ENCODE measurements around the gene LTK.

LTK gene

GRCh38 chr15:41530363-41530956 is 16.8 kb upstream of the LTK start:
- no peak for DNase-seq (ENCODE audit: low spot score)

GRCh38 chr15:41523097-41523496 is 9.5 kb upstream of the LTK start:
- no peak for DNase-seq (ENCODE audit: low spot score)

GRCh38 chr15:41521614-41522013 is 8.0 kb upstream of the LTK start:
- no peak for DNase-seq (ENCODE audit: low spot score)

GRCh38 chr15:41520636-41521035 is 7.0 kb upstream of the LTK start:
- DNase-seq (ENCODE audit: low spot score) = no peak

GRCh38 chr15:41517895-41518449 is 4.3 kb upstream of the LTK start:
- no peak for DNase-seq (ENCODE audit: low spot score)

GRCh38 chr15:41512940-41513505 is 604 bp downstream of the LTK start:
- no peak for DNase-seq (ENCODE audit: low spot score)

DNA sequence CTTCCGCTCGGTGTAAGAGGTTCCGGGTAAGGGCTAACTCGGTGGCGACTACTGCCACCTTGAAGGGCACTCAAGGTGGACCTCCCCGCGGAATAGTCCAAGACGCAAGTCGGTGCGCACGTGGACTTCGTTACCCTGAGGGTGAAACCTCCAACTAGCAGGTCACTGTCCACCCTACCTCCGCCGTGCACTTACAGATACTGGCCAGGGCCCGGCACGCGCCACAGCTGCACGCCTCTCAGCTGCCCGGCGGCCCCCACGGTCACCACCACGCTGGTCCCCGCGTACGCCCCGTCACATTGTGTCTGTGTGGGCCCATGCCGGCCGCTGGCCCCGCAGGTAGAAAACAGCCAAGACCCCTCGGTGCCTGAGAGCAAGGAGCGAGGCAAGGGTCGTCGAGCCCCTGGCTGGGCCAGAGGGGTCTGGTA is 1.1 kb downstream of the LTK start:
- DNase-seq (ENCODE audit: low spot score) = no peak

GRCh38 chr15:41511899-41512369 is 1.7 kb downstream of the LTK start:
- DNase-seq (ENCODE audit: low spot score) = no peak

DNA sequence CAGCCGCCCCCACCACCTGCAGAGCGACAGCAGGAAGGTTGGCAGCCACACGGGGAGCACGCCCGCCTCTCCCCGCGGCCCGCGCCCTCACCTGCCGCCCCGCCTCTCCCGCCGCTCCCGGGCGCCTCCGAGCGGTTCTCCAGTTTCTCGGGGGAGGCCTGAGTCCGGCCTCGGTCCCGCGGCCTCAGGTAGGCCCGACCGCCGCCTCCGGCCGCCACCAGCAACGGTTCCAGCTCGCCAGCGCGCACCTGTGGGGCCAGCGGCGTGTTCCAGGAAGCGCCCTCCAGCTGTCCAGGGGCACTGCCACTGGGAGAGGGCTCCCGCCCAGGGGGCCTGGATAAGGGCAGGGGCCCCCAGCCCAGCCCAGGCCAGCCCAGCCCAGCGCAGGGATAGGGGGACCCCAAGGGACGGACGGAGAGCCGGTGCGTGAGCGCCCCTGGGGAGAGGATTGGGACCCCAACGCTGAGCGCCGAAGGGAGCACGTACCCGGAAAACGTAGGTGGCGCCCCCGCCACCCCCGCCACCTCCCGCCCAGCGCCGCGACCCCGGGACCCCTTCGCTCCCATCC is 2.2 kb downstream of the LTK start:
- peak; percentile 51 for DNase-seq (ENCODE audit: low spot score)

- DNase-seq (ENCODE audit: low spot score) = no peak
Observed at GRCh38 chr15:41510728-41511127, 2.9 kb downstream of the LTK start.

GRCh38 chr15:41507820-41508290 is 5.8 kb downstream of the LTK start:
- no peak for DNase-seq (ENCODE audit: low spot score)

GRCh38 chr15:41506796-41507341 is 6.8 kb downstream of the LTK start:
- DNase-seq (ENCODE audit: low spot score) = no peak

DNA sequence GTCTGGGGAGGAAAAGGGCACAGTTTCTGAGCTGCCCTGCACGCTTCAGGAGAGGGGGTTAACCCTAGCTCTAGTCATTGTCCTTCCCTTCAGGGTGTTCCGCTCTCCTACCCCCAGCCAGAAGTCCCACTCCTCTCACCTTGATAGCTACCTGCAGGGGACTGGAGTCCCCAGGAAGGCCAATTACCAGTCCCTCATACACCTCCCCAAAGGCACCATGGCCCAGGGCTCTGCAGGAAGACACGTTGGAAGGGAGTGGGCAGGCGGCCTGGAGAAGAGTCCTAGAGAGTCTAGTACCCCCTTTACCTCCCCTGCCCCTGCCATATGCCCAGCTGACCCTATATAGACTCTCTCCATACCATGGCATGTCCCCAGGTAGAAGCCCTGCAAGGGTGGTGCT is 7.9 kb downstream of the LTK start:
- DNase-seq (ENCODE audit: low spot score) = no peak

DNA sequence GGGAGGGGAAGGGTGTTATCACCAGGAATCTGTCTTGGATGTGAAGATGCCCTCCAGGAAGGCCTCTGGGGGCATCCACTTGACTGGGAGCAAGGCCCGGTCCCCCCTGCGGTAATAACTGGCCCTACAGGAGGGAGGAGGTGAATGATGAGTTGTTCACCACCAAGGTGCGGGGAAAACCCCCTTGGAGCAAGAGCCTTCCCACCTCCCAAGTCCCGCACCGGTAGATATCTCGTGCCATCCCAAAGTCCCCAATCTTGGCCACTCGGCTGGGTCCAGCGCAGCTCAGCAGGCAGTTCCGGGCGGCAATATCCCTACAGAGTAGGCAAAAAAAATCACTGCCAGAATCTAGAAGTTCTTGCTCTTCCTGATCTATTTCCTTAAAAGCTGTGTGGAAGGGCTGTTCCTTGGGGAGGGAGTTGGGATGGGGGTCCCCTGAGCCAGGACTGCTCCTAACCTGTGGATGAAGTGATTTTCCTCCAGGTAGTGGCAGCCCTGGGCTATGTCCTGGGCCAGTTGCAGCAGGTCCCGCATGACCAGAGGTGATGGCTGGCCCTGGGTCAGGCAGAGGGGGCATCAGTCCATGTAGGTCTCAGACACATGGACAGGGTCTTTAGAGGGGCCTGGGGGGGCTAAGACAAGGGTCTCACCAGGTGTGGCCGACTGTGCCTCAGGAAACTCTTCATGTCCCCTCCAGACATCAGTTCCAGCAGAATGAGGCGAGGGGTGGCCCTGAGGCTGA is 8.7 kb downstream of the LTK start:
- no peak for DNase-seq (ENCODE audit: low spot score)

DNA sequence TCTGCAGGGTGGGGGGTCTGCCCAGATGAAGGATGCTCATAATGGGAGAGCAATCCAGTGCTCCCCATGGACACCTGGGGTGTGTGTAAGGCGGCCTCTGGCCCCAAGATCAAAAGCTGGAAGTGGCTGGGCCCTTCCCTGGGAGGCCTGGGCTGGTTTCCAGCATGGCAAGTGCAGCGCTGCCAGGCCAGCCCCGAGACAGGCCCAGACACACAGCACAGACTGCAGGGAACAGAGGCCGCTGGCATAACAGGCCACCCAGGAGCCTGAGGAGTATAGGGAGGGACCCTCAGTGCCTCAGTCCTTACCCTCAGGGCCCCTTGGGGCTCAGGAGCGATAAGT is 10.0 kb downstream of the LTK start:
- no peak for DNase-seq (ENCODE audit: low spot score)

- no peak for DNase-seq (ENCODE audit: low spot score)
Observed at GRCh38 chr15:41502795-41503668, 10.6 kb downstream of the LTK start.

DNA sequence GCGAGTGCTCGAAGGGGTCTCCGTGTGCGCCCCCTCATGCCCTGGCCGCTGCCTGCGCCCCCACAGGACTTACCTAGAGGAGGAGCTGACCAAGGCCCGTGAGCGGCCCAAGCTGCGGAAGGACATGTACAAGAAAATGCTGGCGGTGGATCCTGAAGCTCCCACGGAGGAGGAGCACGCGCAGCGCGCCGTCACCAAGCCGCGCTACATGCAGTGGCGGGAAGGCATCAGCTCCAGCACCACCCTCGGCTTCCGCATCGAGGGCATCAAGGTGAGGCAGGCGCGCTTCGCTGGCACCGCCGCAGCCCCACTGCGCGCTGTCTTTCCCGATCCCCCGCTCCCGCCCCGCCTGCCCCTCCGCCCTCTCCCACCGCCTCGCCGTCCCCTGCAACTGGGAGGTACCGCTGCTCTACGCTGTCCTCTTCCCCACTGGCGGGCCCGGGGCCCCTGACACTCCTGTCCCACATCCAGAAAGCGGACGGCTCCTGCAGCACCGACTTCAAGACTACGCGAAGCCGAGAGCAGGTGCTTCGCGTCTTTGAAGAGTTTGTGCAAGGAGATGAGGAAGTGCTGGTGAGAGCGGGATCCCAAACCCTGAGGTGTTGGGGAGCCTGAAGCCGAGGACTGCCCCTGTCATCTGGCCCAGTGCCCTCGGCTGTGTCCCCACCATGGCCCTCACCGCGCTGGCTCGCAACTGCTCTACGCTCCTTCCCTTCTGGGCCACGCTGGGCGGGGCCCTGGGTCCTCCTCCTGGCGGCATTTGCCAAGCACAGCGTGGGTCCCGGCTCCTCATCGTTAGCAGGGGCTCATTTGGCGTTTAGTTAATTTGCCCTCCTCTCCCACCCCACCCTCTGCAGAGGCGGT is 11.5 kb downstream of the LTK start:
- DNase-seq (ENCODE audit: low spot score) = no peak

DNA sequence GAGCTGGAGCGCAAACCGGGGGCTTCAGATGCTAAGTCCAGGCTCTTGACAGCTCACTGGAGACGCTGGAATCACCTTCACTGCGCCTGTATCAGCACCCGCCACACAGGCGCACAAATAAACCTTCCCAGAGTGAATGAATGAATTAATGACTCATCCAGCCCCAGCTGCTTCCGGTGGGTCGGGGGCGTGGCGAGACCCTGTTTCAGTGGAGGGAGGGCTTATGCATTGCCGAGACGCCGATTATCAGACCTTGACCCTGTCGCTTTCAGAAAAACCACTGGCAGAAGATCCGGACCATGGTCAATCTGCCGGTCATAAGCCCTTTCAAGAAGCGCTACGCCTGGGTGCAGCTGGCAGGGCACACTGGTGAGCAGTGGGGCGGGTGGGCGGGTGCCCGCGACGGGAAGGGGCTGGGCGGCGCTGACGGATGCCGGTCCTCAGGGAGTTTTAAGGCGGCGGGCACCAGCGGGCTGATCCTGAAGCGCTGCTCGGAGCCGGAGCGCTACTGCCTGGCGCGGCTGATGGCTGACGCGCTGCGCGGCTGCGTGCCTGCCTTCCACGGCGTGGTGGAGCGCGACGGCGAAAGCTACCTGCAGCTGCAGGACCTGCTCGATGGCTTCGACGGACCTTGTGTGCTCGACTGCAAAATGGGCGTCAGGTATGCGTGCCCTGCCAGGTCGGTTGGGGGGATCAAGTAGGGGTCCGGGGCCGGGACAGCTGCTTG is 12.3 kb downstream of the LTK start:
- DNase-seq (ENCODE audit: low spot score) = no peak

DNA sequence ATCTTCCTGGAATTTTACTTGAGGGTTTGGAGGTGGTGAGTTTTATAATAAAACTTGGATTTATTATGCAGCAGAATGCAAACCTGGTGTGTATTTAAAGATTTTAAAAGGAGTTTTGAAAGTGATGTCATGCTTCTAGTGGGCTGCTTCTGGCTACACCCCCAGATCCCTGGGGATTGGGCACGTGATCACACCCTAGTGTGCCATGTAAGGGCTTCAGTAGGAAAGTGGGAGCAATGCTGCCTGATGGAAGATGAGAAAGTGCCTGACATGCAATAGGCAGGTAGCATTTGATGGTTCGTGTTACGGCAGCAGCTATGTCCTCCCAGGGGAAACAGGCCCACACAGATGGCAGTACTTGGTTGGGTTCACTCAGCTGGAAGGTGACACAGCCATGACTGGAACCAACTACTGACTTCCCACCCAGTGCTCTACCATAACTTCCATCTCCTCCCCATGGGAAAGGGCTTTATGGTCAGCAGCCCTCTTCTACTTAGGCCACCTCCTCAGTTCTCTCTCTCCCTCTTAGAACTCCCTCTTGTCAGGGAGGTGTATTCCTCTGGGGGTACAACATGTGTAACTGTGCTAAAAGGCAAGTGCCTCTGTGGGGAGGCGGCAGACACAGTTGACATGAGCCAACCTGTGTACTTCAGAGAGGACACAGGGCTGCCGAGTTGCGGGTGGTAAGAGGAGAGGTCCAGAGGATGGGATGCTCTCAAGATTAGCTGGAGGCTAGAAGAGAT is 14.3 kb downstream of the LTK start:
- no peak for DNase-seq (ENCODE audit: low spot score)
